ENCODE data around the gene DENND4A. TPM values are rescaled to one million over a fixed set of nuclear protein-coding genes. Genes with fewer than 3 reads are reported as not detected.

Gene DENND4A
- total and polyA plus RNA-seq, 9 of the 15 experiments (the other 6 are each of a cell fraction or from before 2014, with no cell fraction given): 6.8 to 32.3 (median 19.9) TPM

- no peak for TF ChIP-seq ZNF407 (IDR thresholded peaks at IDR 0.05; ENCODE audit: low read depth)
- TF ChIP-seq ELF4 (CRISPR knock-in tag; IDR thresholded peaks at IDR 0.05): peak; percentile 96
- peak; percentile 43; the same call in 1 of the 2 replicates for TF ChIP-seq TAL1 (IDR thresholded peaks at IDR 0.05)
- peak; percentile 40 for TF ChIP-seq FOXM1 (IDR thresholded peaks at IDR 0.05; ENCODE audit: low read depth)
- TF ChIP-seq FOXM1 (CRISPR knock-in tag; IDR thresholded peaks at IDR 0.05; ENCODE audit: low read depth): no peak
- no peak for TF ChIP-seq CREB1 (IDR thresholded peaks at IDR 0.05)
- TF ChIP-seq CREB1 (CRISPR knock-in tag; IDR thresholded peaks at IDR 0.05): no peak
- TF ChIP-seq TRIM25 (IDR thresholded peaks at IDR 0.05; ENCODE audit: borderline replicate concordance): no peak
- TF ChIP-seq ZFP30 (CRISPR knock-in tag; IDR thresholded peaks at IDR 0.05; ENCODE audit: borderline replicate concordance): no peak
- TF ChIP-seq SAFB2 (IDR thresholded peaks at IDR 0.05; ENCODE audit: borderline replicate concordance, low read depth, low read length, severe bottlenecking): no peak
- TF ChIP-seq ZBTB26 (CRISPR knock-in tag; IDR thresholded peaks at IDR 0.05): peak; percentile 88; the same call in 1 of the 2 replicates
- peak; percentile 44 for TF ChIP-seq PHF20 (IDR thresholded peaks at IDR 0.05; ENCODE audit: partially characterized antibody)
- no peak for TF ChIP-seq ID3 (CRISPR knock-in tag; IDR thresholded peaks at IDR 0.05)
- peak; percentile 78 for TF ChIP-seq ID3 (tag; IDR thresholded peaks at IDR 0.05)
- peak; percentile 42; the same call in 1 of the 2 replicates for TF ChIP-seq TEAD4 (IDR thresholded peaks at IDR 0.05; ENCODE audit: low read length)
- TF ChIP-seq TEAD4 (CRISPR knock-in tag; IDR thresholded peaks at IDR 0.05; ENCODE audit: borderline replicate concordance): no peak
These were observed 45.5 kb upstream of the DENND4A start (continued) for GRCh38 chr15:65837301-65838294.
